Measurements from ENCODE around the gene IL4I1.

The IL4I1 gene

GRCh38 chr19:49932041-49932451, 35.4 kb upstream of the IL4I1 start:
- Histone ChIP-seq H3K4me3 (ENCODE audit: low read length) (no peak overlapping the region), H3K36me3 (ENCODE audit: control insufficient read depth, low read length) (peaks cover 55% of the 10 kb centered on the region), H4K20me1 (ENCODE audit: control insufficient read depth, insufficient read depth, low read depth, low read length) (peaks cover 13% of the 10 kb centered on the region), H3K4me1 (ENCODE audit: control insufficient read depth, low read length) (peaks cover 21% of the 10 kb centered on the region), H3K4me2 (ENCODE audit: low read length) (no peak overlapping the region), H3K9me2 (replicated peaks; ENCODE audit: control insufficient read depth, low read length) (no peaks in the 10 kb centered on the region), H3F3A (ENCODE audit: control insufficient read depth, insufficient read depth) (no peaks in the 10 kb centered on the region), H3K9me3 (ENCODE audit: control insufficient read depth, insufficient read depth, low read length) (no peaks in the 10 kb centered on the region), H3K27ac (ENCODE audit: low read depth, low read length) (no peak overlapping the region), H3K27me3 (ENCODE audit: control insufficient read depth, low read length) (no peaks in the 10 kb centered on the region), H3K79me2 (ENCODE audit: control insufficient read depth, low read length) (peaks cover 41% of the 10 kb centered on the region)
- TF ChIP-seq EZH2phosphoT487 (IDR thresholded peaks at IDR 0.05; ENCODE audit: borderline replicate concordance, low read length), result no peak
- no peak for TF ChIP-seq CTCF (IDR thresholded peaks at IDR 0.05; ENCODE audit: low read depth, low read length, poor library complexity, severe bottlenecking)

GRCh38 chr19:49931293-49932040, 34.8 kb upstream of the IL4I1 start:
- H3K36me3 ChIP-seq (ENCODE audit: control insufficient read depth, low read length), result peaks cover 61% of the 10 kb centered on the region
- peaks cover 47% of the 10 kb centered on the region for H3K79me2 ChIP-seq (ENCODE audit: control insufficient read depth, low read length)
- no peak overlapping the region for H3K27ac ChIP-seq (ENCODE audit: low read depth, low read length)
- no peaks in the 10 kb centered on the region for H3K9me2 ChIP-seq (replicated peaks; ENCODE audit: control insufficient read depth, low read length)
- peaks cover 15% of the 10 kb centered on the region for H4K20me1 ChIP-seq (ENCODE audit: control insufficient read depth, insufficient read depth, low read depth, low read length)
- H3K4me3 ChIP-seq (ENCODE audit: low read length), result no peak overlapping the region
- H3K27me3 ChIP-seq (ENCODE audit: control insufficient read depth, low read length), result no peaks in the 10 kb centered on the region
- no peak overlapping the region for H3K4me2 ChIP-seq (ENCODE audit: low read length)
- H3K4me1 ChIP-seq (ENCODE audit: control insufficient read depth, low read length), result peaks cover 27% of the 10 kb centered on the region
- no peaks in the 10 kb centered on the region for H3K9me3 ChIP-seq (ENCODE audit: control insufficient read depth, insufficient read depth, low read length)
- no peaks in the 10 kb centered on the region for H3F3A ChIP-seq (ENCODE audit: control insufficient read depth, insufficient read depth)
- TF ChIP-seq CTCF (IDR thresholded peaks at IDR 0.05; ENCODE audit: low read depth, low read length, poor library complexity, severe bottlenecking) (no peak), EZH2phosphoT487 (IDR thresholded peaks at IDR 0.05; ENCODE audit: borderline replicate concordance, low read length) (no peak)

- Histone ChIP-seq H3K4me1 (ENCODE audit: control insufficient read depth, low read length) (peaks cover 30% of the 10 kb centered on the region), H3K27me3 (ENCODE audit: control insufficient read depth, low read length) (no peaks in the 10 kb centered on the region), H3F3A (ENCODE audit: control insufficient read depth, insufficient read depth) (no peaks in the 10 kb centered on the region), H3K27ac (ENCODE audit: low read depth, low read length) (no peak overlapping the region), H3K9me2 (replicated peaks; ENCODE audit: control insufficient read depth, low read length) (no peaks in the 10 kb centered on the region), H3K36me3 (ENCODE audit: control insufficient read depth, low read length) (peaks cover 66% of the 10 kb centered on the region), H3K4me3 (ENCODE audit: low read length) (peak overlapping the region; percentile 82), H3K79me2 (ENCODE audit: control insufficient read depth, low read length) (peaks cover 56% of the 10 kb centered on the region), H3K4me2 (ENCODE audit: low read length) (peak overlapping the region; percentile 94), H3K9me3 (ENCODE audit: control insufficient read depth, insufficient read depth, low read length) (no peaks in the 10 kb centered on the region), H4K20me1 (ENCODE audit: control insufficient read depth, insufficient read depth, low read depth, low read length) (peaks cover 16% of the 10 kb centered on the region)
- TF ChIP-seq CTCF (IDR thresholded peaks at IDR 0.05; ENCODE audit: low read depth, low read length, poor library complexity, severe bottlenecking), result no peak
- no peak for TF ChIP-seq EZH2phosphoT487 (IDR thresholded peaks at IDR 0.05; ENCODE audit: borderline replicate concordance, low read length)
Observed at GRCh38 chr19:49930483-49931011, 33.9 kb upstream of the IL4I1 start.
